Stimulated activated CD8-positive, alpha-beta memory T cell treated with anti-CD3 and anti-CD28 coated beads, Interleukin-2, amount 100 ng/mL, for 48 hours (primary cell): ENCODE measurements around the gene MAN2C1.
"Not testable (repeated sequence)": the region's sequence is repeated elsewhere in the genome, so short reads cannot be mapped to it uniquely, and the experiment has no call there.

Experiments
- DNase-seq, 2 donors: peaks; one replicate each; pipeline ENCODE4 v3.0.0-alpha.2; 2020; ENCODE audit warnings: low read depth in 2 of 2

The MAN2C1 gene

DNA sequence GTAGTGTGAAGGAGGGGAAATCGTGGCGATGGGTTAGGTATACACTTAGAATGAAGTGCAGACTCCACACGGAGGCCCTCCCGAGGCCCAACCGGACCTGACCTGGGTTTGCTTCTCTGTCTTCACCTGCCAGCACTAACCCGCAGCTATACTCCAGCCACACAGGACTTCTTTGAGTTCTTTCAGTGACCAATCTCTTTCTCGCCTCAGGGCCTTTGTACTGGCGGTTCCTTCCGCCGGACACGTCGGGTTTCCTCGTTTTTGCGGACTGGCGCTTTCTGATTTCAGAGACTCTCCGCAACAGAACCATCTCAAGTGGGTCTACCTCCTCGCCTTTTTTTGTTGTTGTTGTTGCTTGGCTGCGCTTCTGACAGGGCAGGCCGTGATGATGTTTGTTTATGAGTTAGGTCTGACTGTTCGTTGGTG lies 21.6 kb downstream of the MAN2C1 start, which contains the start of gene NEIL1:
Gene NEIL1 (plus strand): TSS at position 244 of the 426 bp plus-strand sequence. CDS start 1,867 bp downstream, outside the sequence.
- DNase-seq: no peak

GRCh38 chr15:75343953-75344352 lies 24.5 kb downstream of the MAN2C1 start:
- not testable (repeated sequence) for DNase-seq

GRCh38 chr15:75342221-75342620 lies 26.2 kb downstream of the MAN2C1 start:
- no peak for DNase-seq

DNA sequence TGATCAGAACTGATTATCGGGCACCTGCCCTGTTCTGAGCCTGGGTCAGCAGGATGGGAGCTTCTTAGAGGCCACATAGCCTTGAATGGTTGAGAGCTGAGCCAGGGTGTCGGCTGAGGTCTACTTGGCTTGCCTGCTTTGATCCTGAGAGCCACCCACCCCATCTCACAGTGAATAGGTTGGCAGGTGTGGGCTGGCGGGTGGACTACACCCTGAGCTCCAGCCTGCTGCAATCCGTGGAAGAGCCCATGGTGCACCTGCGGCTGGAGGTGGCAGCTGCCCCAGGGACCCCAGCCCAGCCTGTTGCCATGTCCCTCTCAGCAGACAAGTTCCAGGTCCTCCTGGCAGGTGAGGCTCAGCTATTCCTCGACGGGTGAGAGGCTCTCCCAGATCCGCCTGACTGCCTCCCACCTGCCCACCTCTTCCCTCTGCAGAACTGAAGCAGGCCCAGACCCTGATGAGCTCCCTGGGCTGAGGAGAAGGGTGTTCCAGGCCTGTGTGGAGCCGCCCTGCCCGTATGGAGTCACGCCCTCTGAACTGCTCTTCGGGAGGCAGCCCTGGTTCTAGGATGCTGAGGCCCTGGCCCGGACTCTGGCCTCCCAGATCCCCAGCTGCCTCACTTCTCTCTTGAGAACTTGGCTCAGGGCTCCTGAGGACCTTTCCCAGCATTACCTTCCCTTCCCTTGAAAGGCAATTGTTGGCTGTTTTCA lies 28.7 kb downstream of the MAN2C1 start:
- no peak for DNase-seq

DNA sequence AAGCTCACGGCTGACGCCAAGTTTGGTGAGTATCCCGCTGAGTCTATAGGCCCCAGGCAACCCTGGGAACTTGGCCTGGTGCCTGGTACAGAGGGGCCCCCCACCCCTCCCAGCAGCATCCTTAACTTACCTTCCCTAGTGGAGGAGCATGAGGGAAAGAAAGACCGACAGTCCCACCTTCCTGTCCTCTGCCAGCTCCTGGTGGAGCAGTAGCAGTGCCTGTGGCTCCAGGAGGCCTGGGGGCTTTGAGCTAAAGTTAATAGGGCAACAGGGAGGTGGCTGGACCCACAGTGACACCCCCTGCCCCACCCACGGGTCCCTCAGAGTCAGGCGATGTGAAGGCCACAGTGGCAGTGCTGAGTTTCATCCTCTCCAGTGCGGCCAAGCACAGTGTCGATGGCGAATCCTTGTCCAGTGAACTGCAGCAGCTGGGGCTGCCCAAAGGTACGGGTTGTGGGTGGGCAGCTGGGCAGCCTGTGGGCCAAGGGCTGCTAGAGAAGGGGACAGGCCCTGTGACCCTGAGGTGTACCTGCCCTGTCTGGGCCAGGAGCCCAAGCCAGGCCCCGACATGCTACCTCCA lies 29.7 kb downstream of the MAN2C1 start:
- no peak for DNase-seq

DNA sequence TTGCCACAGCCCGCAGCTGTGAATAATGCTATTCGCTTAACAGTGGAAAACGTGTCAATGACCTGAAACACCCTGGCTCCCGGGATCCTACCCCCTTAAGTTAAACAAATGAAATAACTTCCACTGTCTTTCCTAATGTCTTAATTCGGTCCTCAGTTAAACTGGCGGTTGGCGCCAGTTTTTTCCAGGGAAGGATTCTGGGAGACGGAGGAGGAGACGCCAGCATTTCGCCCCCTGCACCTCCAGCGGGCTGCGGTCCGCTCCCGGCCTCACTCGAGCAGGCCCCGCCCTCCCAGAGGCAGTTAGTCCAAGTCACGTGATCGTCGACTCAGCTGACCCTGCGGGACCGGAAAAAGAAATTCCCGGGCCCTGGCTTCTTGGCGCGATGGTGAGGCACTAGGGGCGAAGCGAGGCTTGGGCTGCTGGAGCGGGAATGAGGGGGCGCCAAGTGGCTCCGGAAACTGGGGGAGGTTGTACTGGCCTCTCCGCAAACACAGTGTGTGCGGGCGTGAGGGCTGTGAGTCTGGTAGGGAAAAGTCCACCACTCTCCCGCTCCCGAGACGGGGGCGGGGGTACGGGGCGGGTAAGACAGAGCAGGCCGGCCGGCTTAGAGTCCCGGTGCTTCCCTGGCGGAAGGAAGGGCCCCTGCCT lies 32.6 kb downstream of the MAN2C1 start, which contains the start of gene COMMD4:
Gene COMMD4 (plus strand): TSS at position 359 of the 651 bp plus-strand sequence. CDS start 27 bp downstream, at position 386.
- peak; percentile 80 to 82 for DNase-seq

DNA sequence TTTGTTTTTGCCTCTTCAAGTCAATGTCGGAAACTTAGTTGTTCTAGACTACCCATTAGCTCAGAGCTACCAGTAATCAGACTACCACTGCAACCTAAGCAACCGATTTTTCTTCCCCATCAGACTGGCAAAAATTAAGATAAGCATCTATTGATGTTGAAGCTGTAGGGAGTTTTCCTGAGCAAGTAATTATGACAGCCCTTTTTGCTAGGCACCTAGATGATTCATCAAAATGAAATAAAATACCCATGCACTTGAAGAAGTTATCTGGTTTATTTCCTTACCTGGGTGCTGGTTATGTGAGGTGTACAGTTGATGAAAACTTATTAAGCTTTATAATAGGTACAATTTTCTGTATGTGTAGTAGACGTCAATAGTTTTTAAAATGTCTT lies 33.1 kb downstream of the MAN2C1 start:
- no peak for DNase-seq

DNA sequence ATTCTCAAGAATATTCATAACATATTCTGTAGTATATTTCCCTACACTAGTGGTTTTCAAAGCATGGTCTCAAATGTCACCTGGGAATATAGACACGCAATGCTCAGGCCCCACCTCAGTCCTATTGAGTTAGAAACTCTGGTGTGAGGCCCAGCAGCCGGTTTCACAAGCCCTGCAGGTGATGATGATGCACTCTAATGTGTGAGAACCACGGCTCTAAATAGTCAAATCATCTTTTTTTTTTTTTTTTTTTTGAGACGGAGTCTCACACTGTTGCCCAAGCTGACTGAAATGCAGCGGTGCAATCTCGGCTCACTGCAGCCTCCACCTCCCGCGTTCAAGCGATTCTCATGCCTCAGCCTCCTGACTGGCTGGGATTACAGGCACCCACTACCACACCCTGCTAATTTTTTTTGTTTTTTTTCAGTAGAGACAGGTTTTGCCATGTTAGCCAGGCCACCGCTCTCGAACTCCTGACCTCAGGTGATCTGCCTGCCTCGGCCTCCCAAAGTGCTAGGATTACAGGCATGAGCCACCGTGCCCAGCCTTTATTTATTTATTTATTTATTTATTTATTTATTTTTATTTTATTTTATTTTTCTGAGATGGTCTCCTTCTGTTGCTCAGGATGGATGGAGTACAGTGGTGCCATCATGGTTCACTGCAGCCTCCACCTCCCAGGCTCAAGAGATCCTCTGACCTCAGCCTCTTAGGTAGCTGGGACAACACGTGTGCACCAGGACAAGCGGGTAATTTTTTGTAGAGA lies 34.6 kb downstream of the MAN2C1 start:
- DNase-seq: not testable (repeated sequence)

DNA sequence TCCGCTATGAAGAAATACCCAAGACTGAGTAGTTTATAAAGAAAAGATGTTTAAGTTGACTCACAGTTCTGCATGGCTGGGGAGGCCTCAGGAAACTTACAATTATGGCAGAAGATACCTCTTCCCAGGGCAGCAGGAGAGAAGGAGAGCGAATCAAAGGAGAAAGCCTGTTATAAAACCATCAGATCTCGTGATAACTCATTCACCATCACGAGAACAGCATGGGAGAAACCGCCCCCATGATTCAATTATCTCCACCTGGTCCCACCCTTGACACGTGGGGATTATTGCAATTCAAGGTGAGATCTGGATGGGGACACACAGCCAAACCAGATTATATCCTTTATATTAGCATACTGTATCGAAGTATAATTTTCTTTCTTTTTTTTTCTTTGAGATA lies 36.3 kb downstream of the MAN2C1 start:
- not testable (repeated sequence) for DNase-seq

DNA sequence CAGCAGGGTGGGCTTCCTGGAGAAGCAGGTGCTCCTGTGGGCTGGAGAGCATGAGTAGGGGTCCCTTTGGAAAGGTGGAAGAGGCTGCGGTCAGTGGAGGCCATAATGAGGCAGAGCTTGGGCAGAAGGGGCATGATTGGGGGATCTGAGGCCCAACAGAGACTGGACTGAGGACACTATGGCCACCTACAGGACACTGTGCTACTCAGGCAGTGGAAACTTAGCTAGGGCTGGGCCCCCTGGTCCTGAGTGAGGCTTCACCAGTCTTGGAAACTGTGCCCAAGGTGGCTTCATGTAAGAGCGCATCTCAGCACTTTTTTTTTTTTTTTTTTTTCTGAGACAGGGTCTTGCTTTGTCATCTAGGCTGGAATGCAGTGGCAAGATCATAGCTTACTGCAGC lies 38.8 kb downstream of the MAN2C1 start:
- DNase-seq: no peak

- no peak for DNase-seq
These were observed 39.7 kb downstream of the MAN2C1 start for GRCh38 chr15:75328493-75329314.

DNA sequence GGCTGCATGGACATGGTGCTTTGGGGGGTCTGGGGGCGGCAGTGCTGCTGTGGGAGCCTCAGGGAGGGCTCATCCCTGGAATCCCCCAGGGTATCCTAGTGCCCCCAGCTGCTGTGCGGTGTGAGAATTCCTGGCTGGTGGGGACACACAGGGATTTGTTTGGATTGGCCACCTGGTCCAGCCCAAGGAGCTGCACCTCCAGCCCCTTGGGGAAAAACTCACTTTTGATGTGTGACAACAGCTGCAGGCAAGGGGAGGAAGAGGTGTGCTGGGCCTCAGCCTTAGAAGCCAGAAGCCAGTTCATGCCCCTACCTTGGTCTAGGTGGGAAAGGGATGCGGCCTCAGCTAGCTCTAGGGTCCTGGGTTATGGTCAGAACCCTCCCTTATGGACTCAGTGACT lies 40.9 kb downstream of the MAN2C1 start:
- no peak for DNase-seq

DNA sequence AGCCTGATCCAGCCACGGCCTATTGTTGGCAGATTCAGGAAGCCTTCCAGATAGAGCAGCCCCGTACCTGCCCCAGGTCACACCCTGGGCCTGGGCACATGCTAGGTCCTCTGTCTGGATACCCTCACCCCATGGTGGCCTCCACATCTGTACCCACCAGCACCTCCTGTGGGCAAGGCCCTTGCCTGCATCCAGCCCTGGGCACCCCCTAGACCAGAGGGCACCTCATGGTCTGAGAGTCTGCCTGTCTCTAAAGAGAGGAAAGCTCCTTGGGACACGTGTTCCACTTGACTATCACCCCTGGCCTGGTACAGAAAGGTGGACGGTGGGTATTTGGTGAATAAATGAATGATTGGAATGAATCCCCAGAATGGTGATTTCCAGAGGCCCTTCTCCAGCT lies 41.4 kb downstream of the MAN2C1 start:
- no peak for DNase-seq

DNA sequence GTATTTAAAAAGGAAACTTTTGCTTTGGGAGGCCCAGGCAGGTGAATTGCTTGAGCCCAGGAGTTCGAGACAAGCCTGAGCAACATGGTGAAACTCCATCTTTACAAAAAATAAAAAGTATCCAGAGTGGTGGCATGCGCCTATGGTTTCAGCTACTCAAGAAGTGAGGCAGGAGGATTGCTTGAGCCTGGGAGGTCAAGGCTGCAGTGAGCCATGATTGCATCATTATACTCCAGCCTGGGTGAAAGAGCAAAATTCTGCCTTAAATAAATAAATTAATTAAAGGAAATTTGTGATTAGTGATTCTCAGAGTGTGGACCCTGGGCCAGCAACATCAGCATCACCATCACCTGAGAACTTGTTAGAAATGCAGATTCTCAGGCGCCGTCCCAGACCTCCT lies 42.5 kb downstream of the MAN2C1 start:
- DNase-seq: no peak

GRCh38 chr15:75321711-75322110 lies 46.7 kb downstream of the MAN2C1 start:
- no peak for DNase-seq

DNA sequence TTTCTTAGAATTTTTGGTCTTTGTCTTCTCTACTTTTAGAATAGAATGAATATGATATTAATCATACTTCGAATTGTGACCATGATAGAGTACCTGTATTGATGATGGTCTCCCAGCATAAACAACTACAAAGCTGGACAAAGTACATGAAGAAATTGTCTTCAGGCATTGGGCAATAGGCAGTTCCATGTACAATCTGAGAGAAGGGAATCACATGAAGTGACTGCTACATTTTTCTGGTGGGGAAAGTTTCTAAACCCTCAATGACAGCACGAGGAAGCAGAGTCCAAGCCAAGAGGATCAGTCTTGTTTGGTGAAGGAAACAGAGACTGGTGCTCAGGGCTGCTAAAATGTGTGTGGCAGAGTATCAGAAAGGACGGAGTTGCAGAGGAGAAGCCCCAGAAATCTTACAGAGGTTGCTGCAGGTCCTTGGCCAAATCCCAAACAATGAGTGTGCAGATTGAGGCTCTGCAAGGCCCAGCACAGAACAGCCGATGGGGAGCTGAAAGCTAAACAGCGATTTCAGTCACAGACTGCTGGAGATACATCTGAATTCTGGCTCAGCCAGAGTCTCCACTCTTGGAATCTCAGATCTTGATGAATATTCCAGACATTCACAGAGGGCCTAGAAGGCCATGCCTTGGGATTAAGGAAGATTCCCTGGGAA lies 49.0 kb downstream of the MAN2C1 start:
- DNase-seq: not testable (repeated sequence)

DNA sequence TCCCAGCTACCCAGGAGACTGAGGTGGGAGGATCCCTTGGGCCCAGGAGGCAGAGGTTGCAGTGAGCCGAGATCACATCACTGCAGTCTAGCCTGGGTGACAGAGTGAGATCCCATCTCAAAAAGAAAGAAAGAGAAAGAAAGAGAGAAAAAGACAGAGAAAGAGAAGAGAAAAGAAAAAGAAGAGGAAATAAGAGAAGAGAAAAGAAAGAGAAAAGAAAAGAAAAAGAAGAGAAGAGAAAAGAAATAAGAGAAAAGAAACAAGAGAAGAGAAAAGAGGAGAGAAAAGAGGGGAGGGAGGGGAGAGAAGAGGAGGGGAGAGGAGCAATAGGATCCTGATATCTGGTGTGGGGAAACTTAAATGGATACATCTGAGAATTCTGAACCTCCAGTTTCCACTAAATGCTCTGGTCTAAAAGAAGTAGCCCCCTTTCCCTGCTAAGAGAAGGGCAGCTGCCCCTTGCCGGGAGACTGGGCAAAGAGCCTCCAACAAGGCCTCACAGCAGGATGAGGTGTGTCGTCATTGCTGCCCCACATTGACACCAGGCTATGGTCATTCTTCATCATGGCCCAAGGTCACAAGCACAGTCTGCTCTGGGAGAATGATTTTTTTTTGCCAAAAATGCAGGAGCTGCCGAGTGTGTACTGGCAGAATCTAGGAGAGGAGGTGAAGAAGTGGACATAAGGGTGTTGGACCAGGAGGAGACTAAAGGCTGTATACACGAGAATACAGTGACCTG lies 53.7 kb downstream of the MAN2C1 start:
- no peak for DNase-seq

GRCh38 chr15:75313116-75313845 lies 55.1 kb downstream of the MAN2C1 start:
- no peak for DNase-seq

DNA sequence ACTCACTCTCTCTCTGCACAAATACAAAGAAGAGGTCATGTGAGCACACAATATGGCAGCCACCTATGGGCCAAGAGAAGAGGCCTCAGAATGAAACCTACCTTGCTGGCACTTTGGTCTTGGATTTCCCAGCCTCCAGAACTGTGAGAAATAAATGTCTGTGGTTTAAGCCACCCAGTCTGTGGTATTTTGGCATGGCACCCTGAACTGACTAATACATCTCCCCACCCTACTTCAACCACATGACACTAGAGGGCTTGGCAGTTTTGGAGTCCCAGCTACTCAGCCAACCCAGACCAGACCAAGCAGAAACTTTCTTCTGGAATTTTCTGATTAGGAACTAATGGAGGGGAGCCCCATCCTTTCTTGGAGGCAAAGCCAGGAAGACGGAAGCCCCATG lies 55.9 kb downstream of the MAN2C1 start:
- DNase-seq: not testable (repeated sequence)
